Activated effector memory CD4-positive, alpha-beta T cell treated with Interleukin-2 at 50 U/mL for 16 hours (primary cell): ENCODE results near the gene ARID4B.
A peak's percentile ranks its signal among the peaks of the same experiment; 100 is the strongest.

ENCODE experiments used
- DNase-seq: peaks from one replicate; pipeline ENCODE4 v3.0.0-alpha.2; 2020

ARID4B gene

DNA sequence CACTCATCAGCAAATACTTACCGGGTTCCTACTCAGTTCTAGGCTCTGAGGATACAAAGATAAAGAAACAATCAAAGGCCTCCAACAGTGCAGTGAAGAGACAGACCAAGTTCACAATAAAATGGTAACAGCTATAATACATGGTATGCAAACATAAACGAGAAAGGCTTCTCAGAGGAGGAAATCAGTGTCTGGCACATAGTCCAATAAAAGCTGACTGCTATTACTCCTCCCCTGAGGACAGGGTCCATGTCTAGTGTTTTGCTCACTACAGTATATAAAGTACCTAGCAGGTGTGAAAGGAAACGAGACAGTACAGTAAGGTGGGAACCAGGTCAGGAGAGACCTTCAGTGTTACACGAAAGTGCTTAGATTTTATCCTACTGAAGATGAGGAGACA is 171.2 kb downstream of the ARID4B start:
- no peak for DNase-seq

- no peak for DNase-seq
Observed at GRCh38 chr1:235156265-235156664, 171.7 kb downstream of the ARID4B start.

- DNase-seq, result no peak
Observed at GRCh38 chr1:235152235-235152634, 175.7 kb downstream of the ARID4B start.

GRCh38 chr1:235151033-235151432 is 176.9 kb downstream of the ARID4B start:
- DNase-seq, result no peak

- DNase-seq, result no peak
Observed at GRCh38 chr1:235149824-235150223, 178.2 kb downstream of the ARID4B start.

DNA sequence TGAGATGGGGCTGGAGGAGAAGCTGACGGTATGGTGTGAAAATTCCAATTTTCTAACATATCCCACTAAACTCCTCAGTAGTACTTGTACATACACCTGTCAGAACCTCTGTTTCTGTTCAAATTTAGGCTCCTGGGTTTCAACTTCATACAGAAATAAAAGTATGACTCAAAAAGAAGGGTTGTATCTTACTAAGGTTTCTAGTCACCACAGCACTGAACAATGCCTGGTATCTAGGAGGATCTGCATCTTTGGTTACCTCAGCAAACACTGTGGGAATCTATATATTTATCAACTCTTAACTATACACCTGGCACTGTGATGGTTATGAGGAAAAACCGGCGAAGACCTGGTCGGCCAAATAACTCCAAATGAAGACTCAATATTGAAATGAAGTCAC is 180.7 kb downstream of the ARID4B start:
- DNase-seq, result no peak

GRCh38 chr1:235145639-235146038 is 182.3 kb downstream of the ARID4B start:
- DNase-seq, result no peak

DNA sequence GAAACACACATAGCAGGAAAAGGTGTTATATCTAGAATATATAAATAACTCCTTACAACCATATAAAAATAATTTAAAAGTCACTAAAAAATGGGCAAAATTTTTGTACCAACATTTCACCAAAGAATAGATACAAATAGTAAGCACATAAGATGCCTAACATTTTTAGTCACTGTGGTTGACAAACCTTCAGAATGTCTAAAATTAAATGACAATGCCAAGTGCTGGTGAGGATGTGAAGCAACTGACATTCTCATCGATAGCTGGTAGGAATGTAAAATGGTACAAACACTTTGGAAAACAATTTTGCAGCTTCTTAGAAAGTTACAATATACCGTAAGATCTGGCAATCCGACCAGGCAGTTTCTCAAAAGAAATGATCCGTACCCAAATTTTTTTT is 185.0 kb downstream of the ARID4B start:
- no peak for DNase-seq

DNA sequence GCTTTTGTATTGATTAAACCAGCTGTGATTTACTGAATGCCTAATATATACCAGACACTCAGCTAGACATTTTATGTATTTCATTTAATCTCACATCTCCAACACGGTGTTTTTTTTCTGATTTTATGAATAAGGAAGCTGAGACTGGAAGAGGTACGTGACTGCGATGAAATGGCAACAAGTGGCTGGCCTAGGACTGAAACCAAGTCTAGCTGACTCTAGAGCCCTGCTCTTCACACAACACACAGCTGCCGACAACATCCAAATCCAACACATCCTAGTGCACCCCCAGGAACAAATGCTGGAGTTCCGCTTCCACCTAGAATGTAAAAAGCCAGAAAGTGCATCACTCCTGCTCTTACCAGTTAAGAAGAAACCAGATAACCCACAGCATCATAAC is 188.7 kb downstream of the ARID4B start:
- no peak for DNase-seq

- no peak for DNase-seq
Observed at GRCh38 chr1:235138821-235139220, 189.2 kb downstream of the ARID4B start.

DNA sequence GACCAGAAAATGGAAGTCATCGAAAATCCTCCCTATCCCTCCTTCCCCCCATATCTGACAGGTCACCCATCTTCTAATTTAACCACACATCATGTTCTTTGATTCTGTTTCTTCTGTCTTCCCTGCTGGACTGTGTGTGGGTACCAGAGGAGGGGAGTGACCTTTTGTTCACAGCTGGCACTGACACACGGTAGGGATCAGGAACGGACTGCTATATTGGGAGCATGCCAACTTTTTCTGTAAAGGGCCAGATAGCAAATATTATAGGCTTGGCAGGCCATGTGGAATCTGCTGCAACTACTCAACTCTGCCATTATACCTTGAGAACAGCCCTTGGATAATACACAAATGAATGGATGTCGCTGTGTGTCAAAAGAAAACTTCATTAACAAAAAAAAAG is 191.9 kb downstream of the ARID4B start:
- DNase-seq, result no peak

GRCh38 chr1:235134171-235134570 is 193.8 kb downstream of the ARID4B start:
- no peak for DNase-seq

GRCh38 chr1:235133086-235133485 is 194.9 kb downstream of the ARID4B start:
- no peak for DNase-seq

DNA sequence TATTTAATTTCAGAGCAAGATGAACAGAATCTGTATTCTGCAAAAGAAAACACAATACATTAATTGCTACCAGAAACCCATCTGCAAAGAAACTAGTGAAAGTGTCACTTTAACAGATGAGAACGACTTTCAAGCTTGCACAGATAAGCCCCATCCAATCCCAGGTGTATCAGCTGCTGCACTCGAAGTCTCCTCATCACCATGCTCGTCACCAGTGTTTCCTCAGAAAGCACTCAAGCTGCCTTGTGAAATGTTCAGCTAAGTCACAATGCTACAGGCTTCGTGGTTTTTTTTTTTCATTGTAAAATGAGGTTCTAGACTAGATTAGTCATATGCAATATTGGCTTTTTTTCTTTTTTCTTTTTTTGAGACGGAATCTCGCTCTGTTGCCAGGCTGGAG is 196.0 kb downstream of the ARID4B start:
- DNase-seq, result no peak

DNA sequence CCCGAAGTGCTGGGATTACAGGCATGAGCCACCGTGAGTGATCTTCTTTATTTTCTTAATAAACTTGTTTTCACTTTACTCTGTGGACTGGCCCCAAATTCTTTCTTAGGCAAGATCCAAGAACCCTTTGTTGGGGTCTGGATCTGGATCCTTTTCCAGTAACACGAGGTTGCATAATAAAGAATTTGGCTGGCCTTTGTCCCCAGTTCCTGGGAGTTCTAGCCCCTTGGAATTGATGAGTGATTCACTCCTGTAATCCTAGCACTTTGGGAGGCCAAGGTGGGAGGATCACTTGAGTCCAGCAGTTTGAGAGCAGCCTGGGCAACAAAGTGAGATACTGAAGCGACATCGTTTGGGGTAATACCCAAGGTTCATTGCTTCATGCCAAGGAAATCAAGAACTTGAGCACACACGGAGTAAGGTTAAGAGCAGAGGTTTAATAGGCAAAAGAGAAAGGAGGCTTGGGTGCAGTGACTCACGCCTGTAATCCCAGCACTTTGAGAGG is 197.2 kb downstream of the ARID4B start:
- DNase-seq, result no peak

DNA sequence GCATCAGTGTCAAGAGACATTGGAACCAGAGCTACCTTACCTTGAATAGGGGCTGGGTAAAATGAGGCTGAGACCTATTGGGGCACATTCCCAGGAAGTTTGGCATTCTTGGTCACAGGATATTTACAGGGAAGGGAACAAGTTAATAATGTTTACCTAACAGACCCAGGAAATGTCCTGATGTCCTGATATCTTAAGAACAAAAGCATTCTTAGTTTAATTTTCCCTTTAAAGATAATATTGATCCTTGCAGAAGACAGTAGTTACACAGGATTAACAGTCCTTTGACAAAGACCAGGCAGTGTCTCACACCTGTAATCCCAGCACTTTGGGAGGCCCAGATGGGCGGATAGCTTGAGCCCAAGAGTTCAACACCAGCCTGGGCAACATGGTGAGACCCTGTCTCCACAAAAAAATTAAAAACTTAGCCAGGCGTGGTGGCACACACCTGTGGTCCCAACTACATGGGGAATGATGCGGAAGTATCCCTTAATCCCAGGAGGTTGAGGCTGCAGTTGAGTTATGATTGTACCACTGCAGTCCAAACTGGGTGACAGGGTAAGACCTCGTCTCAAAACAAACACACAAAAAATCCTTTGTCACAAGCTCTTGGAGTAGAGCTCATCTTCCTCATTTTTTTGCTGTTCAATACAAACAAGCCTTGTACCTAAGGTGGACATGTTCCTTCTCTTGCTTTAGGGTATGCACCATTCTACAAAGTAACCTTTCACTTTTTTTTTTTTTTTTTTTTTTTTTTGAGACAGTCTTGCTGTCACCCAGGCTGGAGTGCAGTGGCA is 198.0 kb downstream of the ARID4B start:
- DNase-seq, result no peak

DNA sequence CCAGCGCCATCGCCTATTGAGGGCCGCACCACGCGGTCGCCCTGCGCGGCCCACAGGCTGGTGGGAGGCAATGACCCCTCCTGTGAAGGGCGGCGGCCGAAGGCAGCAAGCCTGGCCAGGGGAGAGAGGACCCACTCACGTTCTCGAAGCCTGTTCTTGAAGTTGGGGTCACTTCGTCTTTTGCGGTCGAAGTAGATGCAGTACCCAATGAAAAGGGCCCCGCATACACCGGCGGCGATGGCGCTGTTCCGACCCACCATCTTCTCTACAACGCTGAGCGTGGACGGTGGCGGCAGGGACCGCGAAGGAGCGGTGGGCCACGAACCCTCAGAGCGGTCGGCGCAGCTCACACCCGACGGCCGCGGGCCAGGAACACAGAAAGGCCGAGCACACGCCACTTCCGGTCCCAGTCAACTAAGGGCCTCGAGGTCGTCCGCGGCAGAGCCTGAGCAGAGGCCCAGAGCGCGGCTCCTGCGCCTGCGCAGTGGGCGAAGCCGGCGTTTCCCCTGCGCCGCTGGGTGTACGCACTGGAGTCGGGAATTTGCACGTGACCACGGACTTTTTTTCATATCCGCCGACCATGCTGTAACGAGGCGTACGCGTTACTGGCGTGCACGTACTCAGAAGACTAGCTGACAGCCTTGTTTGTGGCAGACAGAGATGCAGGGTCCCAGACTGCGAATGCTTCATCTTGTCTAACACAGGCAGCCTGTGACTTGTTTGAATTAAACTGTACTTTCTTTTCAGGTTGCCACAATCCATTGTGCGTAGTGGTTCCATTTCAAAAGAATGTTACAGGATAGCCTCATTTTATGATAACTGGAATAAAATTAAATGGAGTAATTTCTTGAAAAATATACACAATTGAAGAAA is 199.3 kb downstream of the ARID4B start, which contains the start of gene TOMM20:
TSS of gene TOMM20 (minus strand) at position 382 of the 873 bp plus-strand sequence. CDS start at position 260, 122 bp downstream.
- DNase-seq, result peak; percentile 92

GRCh38 chr1:235127732-235128455 is 200.1 kb downstream of the ARID4B start:
- no peak for DNase-seq

DNA sequence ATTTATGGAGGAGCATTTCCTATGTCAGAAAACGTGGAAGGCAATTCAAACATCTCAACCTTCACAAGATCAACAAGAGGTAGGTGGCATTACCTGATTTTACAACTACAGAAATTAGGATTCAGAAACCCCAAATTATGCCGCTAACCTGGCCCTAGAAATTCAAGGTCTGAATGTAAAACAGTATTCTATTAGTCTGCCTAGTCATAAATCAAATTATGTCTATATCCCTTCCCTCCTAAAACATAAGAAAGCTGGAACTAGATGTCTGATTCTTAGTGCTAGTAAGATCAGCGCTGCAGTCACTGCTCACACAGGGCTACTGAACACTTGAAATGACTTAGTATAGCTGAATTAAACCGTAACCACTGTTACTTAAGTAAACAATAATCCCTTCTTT is 200.8 kb downstream of the ARID4B start:
- DNase-seq, result no peak

DNA sequence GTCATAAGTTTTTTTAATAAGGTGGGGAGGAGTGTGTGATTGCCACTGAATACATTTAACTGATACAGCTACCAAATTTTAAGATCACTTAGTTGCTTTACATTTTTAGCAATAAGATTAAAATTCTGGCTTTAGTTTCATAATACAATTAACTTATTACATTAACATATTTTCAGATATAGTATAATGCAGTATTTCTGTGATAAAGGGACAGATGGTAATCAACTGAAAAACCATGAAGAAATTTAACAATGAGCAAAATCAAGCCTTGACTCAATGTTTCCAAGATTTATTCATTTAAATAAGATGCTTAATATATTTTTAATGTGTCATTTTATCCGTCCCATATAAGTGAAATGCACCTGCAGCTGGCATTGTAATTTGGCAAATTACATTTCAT is 203.3 kb downstream of the ARID4B start:
- no peak for DNase-seq

GRCh38 chr1:235124111-235124510 is 203.9 kb downstream of the ARID4B start:
- DNase-seq, result no peak

DNA sequence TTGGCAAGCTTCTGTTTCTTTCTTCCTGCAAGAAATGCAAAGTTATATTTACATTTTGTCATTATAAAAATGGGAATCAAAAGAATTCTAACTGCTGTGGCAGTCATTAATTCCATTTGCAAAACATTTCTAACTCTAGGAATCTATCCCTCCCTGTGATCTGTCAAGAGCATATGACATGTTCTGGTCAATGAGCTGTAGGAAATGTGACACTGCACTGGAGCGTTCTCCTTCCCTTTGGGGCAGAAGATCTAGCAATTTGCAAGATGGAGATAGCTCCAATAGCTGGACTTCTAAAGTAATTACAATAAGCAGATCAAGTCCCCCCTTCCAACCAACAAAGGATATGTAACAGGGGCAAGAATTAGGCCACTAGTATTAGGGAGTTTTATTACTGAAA is 205.6 kb downstream of the ARID4B start:
- DNase-seq, result no peak
